ENCODE results near the gene FREM1. TPM values are rescaled to one million over a fixed set of nuclear protein-coding genes. Genes with fewer than 3 reads are reported as not detected.

The FREM1 gene
- total RNA-seq, 2 donors from 2014 or later, result 8.6 to 21.0 TPM

DNA sequence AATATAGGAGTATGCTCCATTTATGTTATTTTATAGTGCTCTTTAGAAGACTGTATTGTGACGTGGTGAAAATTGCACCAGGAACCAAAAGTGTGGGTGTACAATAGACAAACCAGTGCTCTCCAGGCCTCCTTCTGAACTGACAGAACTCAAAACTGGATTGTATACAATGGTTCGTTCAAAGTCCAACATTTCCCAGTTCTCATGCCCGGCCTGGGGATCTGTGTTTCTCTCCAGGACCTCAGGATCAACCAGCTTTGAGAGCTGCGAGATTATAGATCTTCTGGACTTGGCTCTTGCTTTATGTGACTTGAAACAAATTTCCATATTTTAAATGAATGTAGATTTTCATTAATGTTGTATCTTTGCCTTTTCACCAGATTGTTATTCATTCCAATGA is 126.9 kb downstream of the FREM1 start:
- Histone ChIP-seq H3K27me3 (ENCODE audit: control insufficient read depth, insufficient read depth, low read length, poor library complexity, severe bottlenecking) (no peaks in the 10 kb centered on the region), H3K27ac (ENCODE audit: low read depth, low read length) (no peak overlapping the region), H3K9me3 (ENCODE audit: control insufficient read depth, low read length) (no peaks in the 10 kb centered on the region), H3K36me3 (ENCODE audit: control insufficient read depth, insufficient read depth, low read length) (no peaks in the 10 kb centered on the region), H3K9ac (ENCODE audit: extremely low read depth, low read length, poor library complexity, severe bottlenecking) (no peak overlapping the region), H3K4me3 (ENCODE audit: low read length) (no peak overlapping the region), H3K4me1 (ENCODE audit: control insufficient read depth, insufficient read depth, low read length) (no peaks in the 10 kb centered on the region)
- no peaks in the 10 kb centered on the region for H3K4me1 Mint-ChIP-seq
- no peaks in the 10 kb centered on the region for H3K27me3 Mint-ChIP-seq (ENCODE audit: insufficient read depth)
- no peak overlapping the region for H3K27ac Mint-ChIP-seq
- TF ChIP-seq, protein P1, sequence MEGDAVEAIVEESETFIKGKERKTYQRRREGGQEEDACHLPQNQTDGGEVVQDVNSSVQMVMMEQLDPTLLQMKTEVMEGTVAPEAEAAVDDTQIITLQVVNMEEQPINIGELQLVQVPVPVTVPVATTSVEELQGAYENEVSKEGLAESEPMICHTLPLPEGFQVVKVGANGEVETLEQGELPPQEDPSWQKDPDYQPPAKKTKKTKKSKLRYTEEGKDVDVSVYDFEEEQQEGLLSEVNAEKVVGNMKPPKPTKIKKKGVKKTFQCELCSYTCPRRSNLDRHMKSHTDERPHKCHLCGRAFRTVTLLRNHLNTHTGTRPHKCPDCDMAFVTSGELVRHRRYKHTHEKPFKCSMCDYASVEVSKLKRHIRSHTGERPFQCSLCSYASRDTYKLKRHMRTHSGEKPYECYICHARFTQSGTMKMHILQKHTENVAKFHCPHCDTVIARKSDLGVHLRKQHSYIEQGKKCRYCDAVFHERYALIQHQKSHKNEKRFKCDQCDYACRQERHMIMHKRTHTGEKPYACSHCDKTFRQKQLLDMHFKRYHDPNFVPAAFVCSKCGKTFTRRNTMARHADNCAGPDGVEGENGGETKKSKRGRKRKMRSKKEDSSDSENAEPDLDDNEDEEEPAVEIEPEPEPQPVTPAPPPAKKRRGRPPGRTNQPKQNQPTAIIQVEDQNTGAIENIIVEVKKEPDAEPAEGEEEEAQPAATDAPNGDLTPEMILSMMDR (conservative IDR thresholded peaks at IDR 0.05), result no peak
- no peaks in the 10 kb centered on the region for H3K9me3 Mint-ChIP-seq
- no peak for DNase-seq
- no peaks in the 10 kb centered on the region for H3K36me3 Mint-ChIP-seq (ENCODE audit: low read depth)
- H3K4me3 Mint-ChIP-seq, result no peak overlapping the region
- 53 to 84% methylated on average over 2 to 4 of the region's 4 CpGs for WGBS, 2 experiments (ENCODE audit: insufficient coverage in 1 of 2, insufficient read length in 1 of 2)

DNA sequence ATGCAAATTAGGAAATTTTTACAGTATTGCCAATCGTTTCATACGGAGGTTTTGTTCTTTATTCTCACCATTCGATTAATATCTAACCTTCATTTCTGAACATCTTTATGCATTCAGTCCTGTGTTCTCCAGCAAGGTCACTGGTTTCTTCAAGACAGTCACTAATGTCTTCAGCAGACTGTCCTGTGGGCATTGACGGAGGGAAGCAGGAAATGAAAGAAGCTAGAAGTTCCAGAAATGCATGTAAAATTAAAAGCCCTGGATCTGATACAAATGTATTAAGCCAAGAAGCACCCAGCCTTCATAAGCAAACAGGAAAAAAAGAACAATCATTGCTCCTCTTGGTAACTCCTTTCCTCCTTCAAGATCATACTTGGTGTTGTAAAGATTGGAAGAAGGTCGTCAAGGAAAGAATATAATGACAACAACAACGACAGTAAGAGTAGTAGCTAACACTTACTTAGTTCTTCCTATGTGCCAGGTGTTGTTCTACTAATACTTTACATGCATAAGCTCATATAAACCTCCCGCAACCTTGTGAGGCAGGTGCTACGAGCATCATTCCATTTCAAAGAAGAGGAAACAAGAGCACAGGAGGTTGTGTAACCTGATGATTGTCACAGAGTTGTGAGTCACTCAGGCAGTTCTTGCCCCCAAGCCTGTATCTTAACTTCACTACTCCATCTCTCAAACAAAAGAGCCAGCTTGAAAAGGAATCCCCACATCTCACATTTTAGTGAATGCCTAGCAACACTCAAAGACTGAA is 127.8 kb downstream of the FREM1 start:
- Histone ChIP-seq H3K27me3 (ENCODE audit: control insufficient read depth, insufficient read depth, low read length, poor library complexity, severe bottlenecking) (no peaks in the 10 kb centered on the region), H3K36me3 (ENCODE audit: control insufficient read depth, insufficient read depth, low read length) (no peaks in the 10 kb centered on the region), H3K4me1 (ENCODE audit: control insufficient read depth, insufficient read depth, low read length) (no peaks in the 10 kb centered on the region), H3K4me3 (ENCODE audit: low read length) (no peak overlapping the region), H3K9ac (ENCODE audit: extremely low read depth, low read length, poor library complexity, severe bottlenecking) (no peak overlapping the region), H3K9me3 (ENCODE audit: control insufficient read depth, low read length) (no peaks in the 10 kb centered on the region), H3K27ac (ENCODE audit: low read depth, low read length) (no peak overlapping the region)
- Mint-ChIP-seq H3K27ac (no peak overlapping the region), H3K4me3 (no peak overlapping the region), H3K4me1 (no peaks in the 10 kb centered on the region), H3K36me3 (ENCODE audit: low read depth) (no peaks in the 10 kb centered on the region), H3K9me3 (no peaks in the 10 kb centered on the region), H3K27me3 (ENCODE audit: insufficient read depth) (no peaks in the 10 kb centered on the region)
- no peak for DNase-seq
- TF ChIP-seq, protein P1 (conservative IDR thresholded peaks at IDR 0.05), result no peak
- whole genome bisulfite sequencing, 2 experiments (ENCODE audit: insufficient coverage in 1 of 2, insufficient read length in 1 of 2), result 82 to 88% methylated on average over 6 to 8 of the region's 8 CpGs

DNA sequence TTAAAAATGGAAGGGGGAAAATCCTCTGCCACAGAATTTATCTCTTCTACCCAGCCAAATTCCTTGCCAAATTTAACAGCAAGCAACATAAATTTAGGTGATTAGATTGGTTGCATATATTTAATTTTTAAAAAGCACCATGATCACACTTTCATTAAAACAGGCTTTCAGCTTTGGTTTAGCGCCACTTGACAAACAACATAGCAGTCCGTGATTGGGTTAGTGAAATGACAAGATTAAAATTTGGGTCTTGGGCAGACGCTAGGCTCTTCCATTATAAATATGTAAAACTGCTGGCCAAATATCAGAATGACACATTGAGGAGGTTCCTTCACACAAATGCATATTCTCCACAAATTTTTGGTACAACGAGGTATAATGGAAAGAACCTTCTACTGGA is 129.5 kb downstream of the FREM1 start:
- H3K4me1 Mint-ChIP-seq, result no peaks in the 10 kb centered on the region
- no peaks in the 10 kb centered on the region for H3K27me3 Mint-ChIP-seq (ENCODE audit: insufficient read depth)
- Histone ChIP-seq H3K4me3 (ENCODE audit: low read length) (no peak overlapping the region), H3K9ac (ENCODE audit: extremely low read depth, low read length, poor library complexity, severe bottlenecking) (no peak overlapping the region), H3K4me1 (ENCODE audit: control insufficient read depth, insufficient read depth, low read length) (no peaks in the 10 kb centered on the region), H3K27me3 (ENCODE audit: control insufficient read depth, insufficient read depth, low read length, poor library complexity, severe bottlenecking) (no peaks in the 10 kb centered on the region), H3K9me3 (ENCODE audit: control insufficient read depth, low read length) (no peaks in the 10 kb centered on the region), H3K36me3 (ENCODE audit: control insufficient read depth, insufficient read depth, low read length) (no peaks in the 10 kb centered on the region), H3K27ac (ENCODE audit: low read depth, low read length) (no peak overlapping the region)
- TF ChIP-seq, protein P1 (conservative IDR thresholded peaks at IDR 0.05), result no peak
- 94 to 98% methylated on average over 4 of the region's 4 CpGs for WGBS, 2 experiments (ENCODE audit: insufficient coverage in 1 of 2, insufficient read length in 1 of 2)
- no peak for DNase-seq
- no peaks in the 10 kb centered on the region for H3K9me3 Mint-ChIP-seq
- no peak overlapping the region for H3K4me3 Mint-ChIP-seq
- no peaks in the 10 kb centered on the region for H3K36me3 Mint-ChIP-seq (ENCODE audit: low read depth)
- no peak overlapping the region for H3K27ac Mint-ChIP-seq
